Measurements from ENCODE around the gene TNS4. TPM values are rescaled to one million over a fixed set of nuclear protein-coding genes. Genes with fewer than 3 reads are reported as not detected.

TNS4 gene
- total and polyA plus RNA-seq, 2 of the 4 experiments (the other 2 are of a cell fraction), result not detected

DNA sequence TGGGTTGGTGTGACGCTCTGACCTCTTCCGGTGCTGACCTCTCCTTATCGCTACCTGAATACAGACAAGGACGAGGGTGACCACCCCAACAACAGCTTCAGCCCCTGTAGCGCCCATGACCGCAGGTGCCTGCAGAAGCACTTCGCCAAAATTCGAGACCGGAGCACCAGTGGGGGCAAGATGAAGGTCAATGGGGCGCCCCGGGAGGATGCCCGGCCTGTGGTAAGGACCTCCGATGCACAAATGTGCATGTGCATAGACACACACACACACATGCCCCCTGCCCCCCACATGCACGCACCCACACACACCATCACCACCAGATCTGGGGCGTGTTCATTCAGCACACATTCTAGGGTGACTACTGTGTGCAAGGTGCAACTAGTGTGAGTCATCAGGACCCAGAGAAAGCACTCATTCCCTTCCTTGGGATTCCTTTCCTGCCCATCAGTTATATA, 48.5 kb downstream of the TNS4 start:
- in situ Hi-C loops (cut with MboI; ENCODE audit: low sequenced_read_pairs), result no loop called here

More for the DNA sequence above, 48.5 kb downstream of the TNS4 start:
- Histone ChIP-seq H3K27me3 (ENCODE audit: control insufficient read depth, insufficient read depth, low read length) (no peaks in the 10 kb centered on the region), H3K27ac (ENCODE audit: insufficient read depth, low read length) (no peak overlapping the region; the same call in 1 of the 2 replicates), H3K36me3 (ENCODE audit: control insufficient read depth, insufficient read depth, low read length) (peaks cover 71% of the 10 kb centered on the region), H4K5ac (ENCODE audit: low read depth, low read length) (no peak overlapping the region), H3K4me1 (ENCODE audit: control insufficient read depth, insufficient read depth, low read length) (peaks cover 57% of the 10 kb centered on the region), H2AK9ac (replicated peaks; ENCODE audit: low read depth, low read length, poor library complexity) (no peak overlapping the region), H3K79me1 (ENCODE audit: low read depth in 1 of 2, low read length in 2 of 2) (peaks cover 28 to 88% of the 10 kb centered on the region in 2 experiments), H2BK5ac (ENCODE audit: low read depth, low read length, poor library complexity, severe bottlenecking) (no peak overlapping the region), H2BK20ac (ENCODE audit: low read depth, low read length) (no peak overlapping the region), H2BK120ac (ENCODE audit: low read depth, low read length) (no peak overlapping the region), H3K56ac (ENCODE audit: extremely low read depth, insufficient read depth, low read length) (no peak overlapping the region), H4K91ac (ENCODE audit: insufficient read depth, low read depth, low read length) (no peak overlapping the region), H3K9ac (ENCODE audit: low read depth, low read length) (no peak overlapping the region), H3K18ac (ENCODE audit: low read depth, low read length) (no peak overlapping the region), H3K9me1 (ENCODE audit: insufficient read depth, low read length) (peaks cover 63% of the 10 kb centered on the region), H2AK5ac (ENCODE audit: low read depth, low read length) (peak overlapping the region; percentile 4; the same call in 1 of the 2 replicates), H3K14ac (replicated peaks; ENCODE audit: low read depth, low read length) (no peak overlapping the region), H2BK15ac (ENCODE audit: low read depth, low read length) (no peak overlapping the region), H4K20me1 (ENCODE audit: insufficient read depth, low read length) (peaks cover 83% of the 10 kb centered on the region), H2AFZ (replicated peaks; ENCODE audit: low read length, poor library complexity) (no peak overlapping the region), H3K4me3 (ENCODE audit: insufficient read depth, low read depth, low read length) (no peak overlapping the region), H4K8ac (ENCODE audit: low read depth in 2 of 2, low read length in 2 of 2) (no peak overlapping the region), H3K4me2 (ENCODE audit: low read depth, low read length) (no peak overlapping the region), H3K23ac (ENCODE audit: low read depth, low read length) (no peak overlapping the region), H3K4ac (ENCODE audit: low read depth, low read length) (no peak overlapping the region), H3K9me3 (ENCODE audit: control insufficient read depth, insufficient read depth, low read length) (no peaks in the 10 kb centered on the region)
- TF ChIP-seq RCOR1 (IDR thresholded peaks at IDR 0.05; ENCODE audit: insufficient replicate concordance, low read length) (peak; percentile 42), FOS (IDR thresholded peaks at IDR 0.05; ENCODE audit: low read depth, low read length) (0 out of 2 replicates have a peak, but pooled peaks have one; percentile 34)
- TF ChIP-seq, protein P1, sequence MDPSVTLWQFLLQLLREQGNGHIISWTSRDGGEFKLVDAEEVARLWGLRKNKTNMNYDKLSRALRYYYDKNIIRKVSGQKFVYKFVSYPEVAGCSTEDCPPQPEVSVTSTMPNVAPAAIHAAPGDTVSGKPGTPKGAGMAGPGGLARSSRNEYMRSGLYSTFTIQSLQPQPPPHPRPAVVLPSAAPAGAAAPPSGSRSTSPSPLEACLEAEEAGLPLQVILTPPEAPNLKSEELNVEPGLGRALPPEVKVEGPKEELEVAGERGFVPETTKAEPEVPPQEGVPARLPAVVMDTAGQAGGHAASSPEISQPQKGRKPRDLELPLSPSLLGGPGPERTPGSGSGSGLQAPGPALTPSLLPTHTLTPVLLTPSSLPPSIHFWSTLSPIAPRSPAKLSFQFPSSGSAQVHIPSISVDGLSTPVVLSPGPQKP (IDR thresholded peaks at IDR 0.05; ENCODE audit: borderline replicate concordance, low read depth, low read length), result no peak
- BruUV-seq (replicated peaks), result no TSS peak
- dilution Hi-C loops (cut with HindIII; ENCODE audit: low sequenced_read_pairs, unreplicated experiment), result no loop called here
- ChIA-PET CTCF (no interaction called here), POLR2A (ENCODE audit: unreplicated experiment) (no interaction called here)
- intact Hi-C loops (cut with micrococcal nuclease), result no loop called here
- ATAC-seq (ENCODE audit: low read depth) (no peak), DNase-seq (peak; percentile 64)
- WGBS, 2 experiments (ENCODE audit: extremely low coverage in 2 of 2, insufficient read length in 1 of 2), result no CpG with 5 or more reads among the region's 15 CpGs
